Glomerular visceral epithelial cell (primary cell): ENCODE measurements around the gene MAGI2.
A peak's percentile ranks its signal among the peaks of the same experiment; 100 is the strongest.
"Not testable (repeated sequence)": the region's sequence is repeated elsewhere in the genome, so short reads cannot be mapped to it uniquely, and the experiment has no call there.

Experiments
- DNase-seq: peaks from one replicate; pipeline ENCODE4 v3.0.0-alpha.2; 2016; ENCODE audit errors: extremely low spot score

MAGI2 gene

DNA sequence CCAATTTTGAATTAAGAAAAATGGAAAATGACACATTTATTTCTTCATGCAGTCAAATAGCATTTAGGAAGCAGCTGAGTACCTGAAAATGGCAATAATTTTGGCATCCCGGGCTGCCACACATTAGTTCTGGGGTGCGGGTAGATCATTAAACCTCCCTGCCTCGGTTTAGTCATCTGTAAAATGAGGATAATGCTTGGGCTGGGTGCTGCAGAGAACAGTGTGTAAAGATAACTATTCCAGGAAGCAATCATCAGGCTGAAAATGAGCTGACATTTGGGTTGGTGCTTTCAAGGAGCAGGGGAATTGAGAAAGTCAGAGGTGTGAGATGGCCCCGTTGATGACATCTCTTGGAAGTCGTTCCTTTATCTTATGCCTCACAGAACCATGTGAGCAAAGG lies 887.7 kb downstream of the MAGI2 start:
- DNase-seq: no peak

DNA sequence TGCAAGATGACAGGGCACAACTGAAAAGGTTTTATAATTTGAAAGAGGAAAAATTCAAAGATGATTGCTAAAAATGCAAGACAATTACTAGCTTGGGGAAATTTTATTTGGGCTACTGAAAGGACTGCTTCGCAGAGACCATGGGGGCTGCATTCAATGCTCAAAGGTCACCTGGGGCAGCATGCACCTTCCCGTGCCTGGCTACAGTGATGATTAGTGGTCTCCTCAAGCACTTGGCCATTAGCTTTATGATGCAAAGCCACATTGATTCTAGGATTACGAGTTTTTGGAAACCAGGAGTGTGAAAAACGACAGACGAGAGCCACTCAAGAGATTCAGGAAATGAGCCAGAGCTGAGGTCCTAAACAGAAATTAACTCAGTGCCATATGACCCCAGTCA lies 890.3 kb downstream of the MAGI2 start:
- DNase-seq: no peak

DNA sequence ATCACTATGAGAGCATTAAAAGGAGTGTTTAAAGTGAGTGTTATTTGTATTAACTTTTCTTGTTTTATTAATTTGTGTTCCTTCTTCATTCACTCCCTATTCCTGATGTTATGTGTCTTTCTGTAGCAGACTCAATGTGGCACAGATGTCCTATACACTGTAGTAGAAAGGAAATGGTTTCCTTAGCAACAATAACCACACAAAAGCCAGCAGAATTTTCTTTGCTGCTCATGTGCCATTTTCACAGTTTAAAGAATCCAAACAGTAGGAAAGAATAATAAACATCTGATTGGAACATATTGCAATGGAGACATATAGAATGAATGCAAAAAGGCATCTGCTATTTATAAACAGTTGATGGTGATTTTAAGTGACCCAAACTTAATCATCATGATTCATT lies 891.3 kb downstream of the MAGI2 start:
- no peak for DNase-seq

DNA sequence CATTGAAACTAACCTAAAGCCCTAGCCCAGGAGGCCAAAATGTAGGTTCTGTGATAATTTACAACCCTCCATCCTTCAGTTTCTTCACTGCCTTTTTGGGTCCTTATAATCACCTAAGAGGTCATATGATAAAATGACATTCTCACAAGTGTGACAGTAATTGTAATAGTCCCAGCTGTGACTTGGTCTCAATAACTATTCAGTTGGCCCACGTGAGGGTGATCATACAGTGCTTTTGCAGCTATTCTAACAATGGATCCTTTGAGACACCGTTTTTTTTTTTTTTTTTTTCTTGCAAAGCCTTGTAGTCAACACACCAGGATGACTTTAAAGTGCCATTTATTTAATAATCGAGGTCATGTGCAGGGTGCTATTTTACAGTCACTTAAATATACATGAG lies 894.9 kb downstream of the MAGI2 start:
- DNase-seq: no peak

DNA sequence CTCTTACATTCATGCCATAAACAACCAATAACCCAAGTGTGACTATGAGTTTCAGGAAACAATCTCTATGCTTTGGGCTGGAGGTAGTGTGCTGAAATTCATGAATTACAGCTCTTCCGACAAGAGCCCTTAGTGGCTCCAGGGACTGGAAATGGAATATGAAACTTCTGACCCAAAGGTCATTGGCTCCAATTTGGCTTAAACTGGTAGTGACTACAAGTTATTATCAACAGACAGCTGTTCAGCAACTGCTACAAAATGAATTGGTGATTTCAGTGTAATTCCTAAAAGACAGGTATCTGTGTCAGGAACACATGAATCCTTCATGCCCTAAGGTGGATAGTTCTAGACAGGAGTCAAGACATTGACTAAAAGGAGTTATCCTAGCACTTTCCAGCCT lies 909.5 kb downstream of the MAGI2 start:
- DNase-seq: no peak

DNA sequence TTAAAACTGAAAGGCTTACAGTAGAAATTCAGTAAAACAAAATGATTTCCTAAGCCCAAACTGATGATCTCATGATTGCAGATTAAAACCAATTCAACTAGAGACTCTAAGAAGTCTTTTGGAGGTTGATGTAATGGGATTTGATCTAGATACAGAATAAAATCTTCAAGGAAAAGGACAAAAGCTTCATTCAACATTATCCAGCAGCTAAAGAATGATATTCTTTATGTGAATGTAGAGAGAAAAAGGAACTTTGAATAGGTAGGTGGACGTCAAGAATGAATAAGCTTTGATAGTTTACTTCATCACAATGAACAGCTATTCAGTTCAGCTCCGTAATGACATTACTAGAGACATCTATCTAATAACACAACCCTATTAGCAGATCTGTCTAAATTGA lies 910.5 kb downstream of the MAGI2 start:
- no peak for DNase-seq

DNA sequence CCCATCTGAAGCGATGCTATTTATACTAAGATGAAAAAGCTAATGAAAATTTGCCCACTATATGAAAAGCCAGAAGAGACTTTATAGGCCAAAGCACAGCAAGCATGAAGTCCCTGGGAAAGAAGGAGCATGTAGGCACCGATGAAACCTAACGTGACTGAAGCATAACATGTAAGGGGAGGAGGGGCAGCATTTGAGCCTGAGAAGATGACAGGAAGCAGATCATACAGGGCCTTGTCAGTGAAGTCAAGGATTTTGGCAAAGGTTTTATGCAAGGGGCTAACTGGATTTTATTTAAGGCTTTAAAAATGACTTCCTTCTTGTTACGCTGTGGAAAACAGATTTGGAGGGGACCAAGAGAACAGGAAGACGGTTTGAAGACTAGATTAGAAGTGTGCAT lies 910.9 kb downstream of the MAGI2 start:
- no peak for DNase-seq

DNA sequence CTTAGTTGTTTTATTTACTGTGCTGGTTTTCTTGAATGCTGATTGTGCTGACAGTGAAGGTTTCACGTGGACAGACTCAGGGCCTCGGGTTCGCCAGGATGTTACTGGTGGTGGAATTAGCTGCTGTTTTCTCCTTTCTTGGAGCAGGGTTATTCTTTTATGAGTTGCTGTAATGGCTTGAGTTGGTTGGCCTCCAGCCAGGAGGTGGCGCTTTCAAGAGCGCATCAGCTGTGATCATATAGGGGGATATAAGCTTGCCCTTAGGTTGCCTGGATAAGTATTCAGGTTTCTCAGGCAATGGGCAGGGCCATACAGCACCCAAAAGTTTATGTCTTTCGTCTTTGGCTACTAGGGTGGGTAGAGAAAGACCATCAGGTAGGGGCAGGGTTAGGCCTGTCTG lies 913.6 kb downstream of the MAGI2 start:
- no peak for DNase-seq

DNA sequence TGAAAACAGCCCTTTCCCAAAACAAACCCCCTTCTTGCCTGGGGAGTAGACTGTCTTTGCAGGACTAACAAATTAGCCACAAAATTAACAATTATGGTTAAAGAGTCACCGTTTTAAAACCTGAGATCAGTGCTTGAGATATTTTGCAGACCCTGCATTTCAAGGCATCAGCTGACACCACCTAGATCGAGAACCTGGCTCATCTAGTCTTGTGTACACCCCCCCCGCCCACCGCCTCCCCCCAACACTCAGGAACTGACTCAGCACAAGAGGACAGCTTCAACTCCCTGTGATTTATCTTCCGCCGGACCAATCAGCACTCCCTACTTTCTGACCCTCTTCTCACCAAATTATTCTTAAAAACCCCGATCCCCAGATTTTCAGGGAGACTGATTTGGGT lies 917.8 kb downstream of the MAGI2 start:
- no peak for DNase-seq

DNA sequence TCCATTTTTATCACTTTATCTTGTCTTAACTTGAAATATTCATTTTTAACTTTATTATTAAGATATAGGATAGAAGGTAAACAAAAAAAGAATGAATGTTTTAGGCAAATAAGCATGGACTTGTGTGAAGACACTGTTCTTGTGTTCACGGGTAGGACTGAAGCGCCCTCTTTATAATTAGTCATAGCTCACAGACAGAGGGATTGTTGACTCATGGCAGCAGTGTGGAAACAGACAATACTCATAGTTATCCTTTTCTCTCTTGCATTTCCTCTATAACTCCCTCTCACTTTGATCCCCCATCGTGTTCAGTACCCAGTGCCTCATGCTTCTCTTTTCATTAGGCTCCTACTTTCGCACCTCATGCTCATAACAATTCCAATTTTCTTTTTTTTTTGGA lies 923.1 kb downstream of the MAGI2 start:
- DNase-seq: peak; percentile 56

DNA sequence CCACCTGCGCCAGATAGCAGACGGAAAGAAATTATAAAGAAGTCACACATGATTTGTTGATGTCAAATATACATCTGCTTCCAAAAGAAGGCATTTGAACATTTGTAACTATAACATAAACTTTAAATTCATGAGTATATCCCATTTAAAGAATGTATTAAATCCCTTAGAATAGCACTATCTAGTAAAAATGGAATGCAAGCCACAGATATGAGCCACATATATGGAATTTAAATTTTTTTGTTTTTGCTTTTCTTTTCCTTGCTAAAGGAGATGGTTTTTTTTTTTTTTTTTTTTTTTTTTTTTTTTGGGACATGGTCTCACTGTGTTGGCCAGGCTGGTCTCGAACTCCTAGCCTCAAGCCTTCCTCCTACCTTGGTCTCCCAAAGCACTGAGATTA lies 924.1 kb downstream of the MAGI2 start:
- no peak for DNase-seq

DNA sequence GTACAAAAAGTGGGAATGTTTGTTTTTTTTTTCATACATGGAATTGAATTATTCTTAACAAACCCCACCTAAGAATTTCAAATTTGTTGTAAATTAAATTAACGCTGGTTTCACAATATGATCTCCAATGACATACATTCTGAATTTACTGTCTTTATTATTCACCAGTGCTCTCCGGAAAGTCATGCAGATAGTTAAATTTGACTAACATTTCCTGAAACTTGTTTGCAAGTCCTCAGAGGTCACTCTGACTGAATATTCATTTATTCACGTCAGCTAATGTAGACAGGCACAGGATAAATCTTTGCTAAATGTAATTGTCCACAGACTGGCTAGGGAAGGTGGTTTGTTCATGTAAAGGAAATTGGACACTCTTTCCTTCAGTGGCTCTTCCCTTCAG lies 924.5 kb downstream of the MAGI2 start:
- DNase-seq: no peak

DNA sequence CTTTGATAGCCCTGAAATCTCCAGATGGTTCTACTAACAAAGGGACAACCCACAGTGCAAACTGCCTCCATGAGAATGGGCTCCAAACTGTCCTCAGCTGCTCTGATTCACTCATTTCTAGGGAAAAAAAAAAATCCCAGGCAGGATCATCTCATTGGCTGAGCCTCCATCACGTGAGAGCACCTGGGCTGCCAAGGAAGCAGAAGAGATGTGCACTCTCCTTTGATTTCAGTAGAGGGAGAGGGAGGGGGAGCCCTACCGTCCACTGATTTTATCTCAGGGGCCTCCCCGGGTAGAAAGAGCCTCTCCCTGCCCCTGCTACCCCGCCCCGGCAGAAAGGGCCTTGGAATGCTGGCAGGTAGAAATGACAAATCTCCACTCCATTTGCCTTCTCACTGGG lies 929.5 kb downstream of the MAGI2 start:
- no peak for DNase-seq

DNA sequence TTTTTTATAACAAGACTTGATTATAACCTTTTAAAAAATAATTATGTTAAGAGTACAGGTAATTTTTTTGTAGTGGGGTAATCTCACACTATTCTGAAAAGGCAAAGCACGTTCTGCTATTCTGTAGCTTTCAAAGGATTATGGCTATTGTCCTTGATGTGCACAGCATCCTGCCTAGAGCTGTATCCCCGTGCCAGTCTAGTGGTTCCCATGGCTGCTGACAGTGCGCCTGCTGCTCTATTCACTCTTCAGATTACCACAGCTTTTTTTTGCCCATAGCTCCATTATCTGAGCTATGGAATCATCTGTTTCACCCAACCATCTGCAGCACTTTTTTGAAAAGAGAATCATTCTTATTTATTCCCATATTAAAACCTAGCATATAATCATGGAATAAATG lies 931.5 kb downstream of the MAGI2 start:
- no peak for DNase-seq

DNA sequence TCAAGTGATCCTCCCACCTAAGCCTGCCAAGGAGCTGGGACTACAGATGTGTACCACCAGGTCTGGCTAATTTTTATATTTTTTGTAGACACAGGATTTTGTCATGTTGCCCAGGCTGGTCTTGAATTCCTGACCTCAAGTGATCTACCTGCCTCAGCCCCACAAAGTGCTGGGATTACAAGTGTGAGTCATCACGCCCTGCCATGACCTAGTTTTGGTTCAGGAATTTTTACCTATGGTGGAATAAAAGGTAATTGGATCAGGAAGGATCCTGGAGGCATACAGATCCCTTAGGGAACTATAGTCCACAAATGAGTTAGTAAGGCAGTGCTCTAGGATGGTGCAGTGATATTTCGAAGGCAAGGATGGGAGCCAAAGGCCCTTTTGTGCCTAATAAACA lies 937.0 kb downstream of the MAGI2 start:
- no peak for DNase-seq

DNA sequence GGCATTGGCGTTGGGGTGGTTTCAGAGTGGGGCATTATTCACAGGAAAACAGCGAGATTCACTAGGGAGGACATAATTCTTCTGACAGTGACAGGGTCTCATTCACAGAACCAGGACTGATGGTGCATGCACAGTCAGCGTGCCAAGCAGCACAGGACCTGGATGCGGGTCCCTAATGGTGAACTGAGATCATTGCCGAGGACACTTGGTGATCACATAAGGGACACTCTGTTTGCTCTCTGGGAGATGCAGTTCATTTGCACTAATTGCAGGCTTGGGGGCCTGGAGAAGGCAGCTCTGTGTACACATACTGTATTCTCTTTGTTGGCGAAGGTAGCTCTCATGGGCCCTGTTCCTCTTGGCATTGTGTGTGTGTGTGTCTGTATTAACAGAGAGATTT lies 938.8 kb downstream of the MAGI2 start:
- DNase-seq: no peak

DNA sequence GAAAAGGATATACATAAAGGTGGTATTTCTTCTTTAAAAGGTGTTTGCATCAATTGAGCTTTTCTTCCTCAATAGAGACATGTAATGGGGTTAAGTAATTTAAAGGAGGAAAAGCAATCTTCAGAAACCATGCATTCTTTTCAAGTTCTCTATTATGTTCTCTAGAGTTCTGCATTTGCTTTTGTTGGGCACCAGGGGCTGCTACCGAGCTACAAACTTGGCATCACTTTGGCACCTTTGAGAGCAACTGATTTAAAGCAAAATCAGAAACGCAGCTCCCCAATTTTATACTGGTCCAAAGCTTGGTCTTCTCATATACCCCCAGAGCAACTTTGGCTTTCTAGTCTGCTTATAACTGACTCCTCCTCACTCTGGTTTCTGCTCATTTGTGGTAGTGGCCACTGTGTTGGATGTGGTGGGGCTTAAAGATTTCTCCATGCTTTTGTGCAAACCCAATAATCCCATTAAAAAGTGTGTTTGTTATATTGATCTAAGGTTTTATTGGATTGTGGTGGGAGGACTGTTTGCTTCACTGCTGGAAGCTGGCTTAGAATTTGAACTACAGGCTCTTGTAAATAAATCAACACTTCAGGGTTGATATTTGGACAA lies 942.8 kb downstream of the MAGI2 start:
- DNase-seq: peak; percentile 57

DNA sequence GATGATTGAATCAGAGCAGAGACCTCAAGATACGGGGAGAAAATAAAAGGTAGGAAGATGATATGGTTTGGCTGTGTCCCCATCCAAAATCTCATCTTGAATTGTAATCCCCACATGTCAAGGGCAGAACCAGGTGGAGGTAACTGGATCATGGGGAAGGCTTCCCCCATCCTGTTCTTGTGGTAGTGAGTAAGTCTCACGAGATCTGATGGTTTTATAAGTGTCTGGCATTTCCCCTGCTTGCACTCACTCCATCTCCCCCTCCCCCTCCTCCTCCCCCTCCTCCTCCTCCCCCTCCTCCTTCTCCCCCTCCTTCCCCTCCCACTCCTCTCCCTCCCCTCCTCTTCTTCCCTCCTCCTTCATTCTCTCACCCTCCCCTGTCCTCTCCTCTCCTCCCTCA lies 950.2 kb downstream of the MAGI2 start:
- DNase-seq: not testable (repeated sequence)

DNA sequence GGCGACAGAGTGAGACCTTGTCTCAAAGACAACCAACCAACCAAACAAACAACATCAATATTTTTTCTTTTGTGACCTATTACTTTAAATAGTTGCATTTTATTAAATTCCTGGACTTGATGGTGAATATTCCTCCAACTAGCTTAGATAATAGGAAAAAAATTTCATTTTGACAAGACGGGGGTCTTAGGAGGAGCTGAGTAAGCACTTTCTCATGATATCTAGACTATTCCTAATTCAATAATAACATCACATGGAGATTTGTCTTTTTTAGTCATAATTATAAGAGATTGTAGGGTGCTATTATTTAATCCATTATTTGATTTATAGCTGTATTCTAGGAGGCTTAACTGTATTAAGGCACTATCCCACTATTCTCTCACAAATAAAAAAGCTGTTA lies 952.4 kb downstream of the MAGI2 start:
- DNase-seq: no peak

DNA sequence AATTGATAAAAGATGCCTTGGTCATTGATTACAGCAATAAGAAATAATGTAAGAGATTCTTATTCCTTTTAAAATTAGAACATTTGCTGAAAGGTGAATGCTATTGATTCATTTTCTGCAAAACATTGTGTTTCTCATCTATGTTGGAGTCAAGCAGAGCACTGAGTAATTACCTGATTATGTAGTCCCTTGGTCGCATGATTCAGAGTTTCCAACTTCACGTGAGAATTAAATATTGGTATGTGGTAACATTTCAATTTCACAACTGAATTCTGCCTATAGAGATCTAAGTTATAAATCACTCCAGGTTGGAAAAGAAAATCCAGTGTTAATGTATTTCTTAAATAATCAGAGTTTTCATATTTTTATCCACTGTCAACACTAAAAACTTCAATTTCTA lies 953.5 kb downstream of the MAGI2 start:
- no peak for DNase-seq

DNA sequence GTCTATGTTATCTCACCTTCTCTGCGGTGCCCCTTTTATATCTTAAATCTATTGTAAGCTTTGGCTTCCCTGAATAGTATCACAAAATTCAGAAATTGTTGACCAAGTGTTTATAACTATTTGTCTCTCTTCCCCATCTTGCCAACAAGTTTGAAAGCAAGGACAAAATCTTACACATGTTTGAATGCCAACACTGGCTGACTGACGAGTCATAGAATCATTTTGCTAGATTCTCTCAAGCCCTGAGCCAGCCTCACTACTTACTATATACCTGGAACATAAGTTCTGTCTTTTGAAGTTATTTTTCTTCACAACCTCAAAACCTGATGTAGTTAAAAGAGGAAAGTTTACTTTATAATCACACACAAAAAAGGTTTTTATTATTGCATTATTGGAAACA lies 954.2 kb downstream of the MAGI2 start:
- no peak for DNase-seq

DNA sequence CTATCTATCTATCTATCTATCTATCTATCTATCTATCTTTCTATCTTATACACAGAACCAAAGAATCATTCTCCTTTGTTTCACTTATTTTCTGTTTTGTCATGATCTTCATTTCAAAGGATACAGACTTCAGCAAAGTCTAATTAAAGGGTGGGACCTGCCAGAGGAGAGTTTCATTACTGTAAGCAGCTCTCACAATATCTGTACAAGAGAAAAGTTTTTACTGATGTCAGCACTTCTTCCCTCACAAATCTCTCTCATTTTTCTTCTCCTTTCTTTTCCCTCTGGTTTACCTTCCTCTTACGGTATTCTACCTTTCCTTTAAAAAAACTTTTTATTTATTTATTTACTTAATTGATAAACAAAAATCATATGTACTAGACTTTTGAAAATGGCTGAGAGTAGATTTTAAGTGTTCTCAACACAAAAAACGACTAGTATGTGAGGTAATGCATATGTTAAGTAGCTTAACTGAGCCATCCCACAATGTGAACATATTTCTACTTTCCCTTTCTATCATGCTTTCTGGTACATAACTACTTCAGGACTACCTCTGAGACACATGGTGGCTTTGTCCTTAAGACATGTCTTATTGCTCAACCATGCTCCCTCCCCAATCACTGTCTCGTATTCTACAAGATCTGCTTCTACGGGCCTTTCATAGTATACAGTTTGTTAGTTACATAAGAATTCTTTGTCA lies 955.6 kb downstream of the MAGI2 start:
- no peak for DNase-seq

DNA sequence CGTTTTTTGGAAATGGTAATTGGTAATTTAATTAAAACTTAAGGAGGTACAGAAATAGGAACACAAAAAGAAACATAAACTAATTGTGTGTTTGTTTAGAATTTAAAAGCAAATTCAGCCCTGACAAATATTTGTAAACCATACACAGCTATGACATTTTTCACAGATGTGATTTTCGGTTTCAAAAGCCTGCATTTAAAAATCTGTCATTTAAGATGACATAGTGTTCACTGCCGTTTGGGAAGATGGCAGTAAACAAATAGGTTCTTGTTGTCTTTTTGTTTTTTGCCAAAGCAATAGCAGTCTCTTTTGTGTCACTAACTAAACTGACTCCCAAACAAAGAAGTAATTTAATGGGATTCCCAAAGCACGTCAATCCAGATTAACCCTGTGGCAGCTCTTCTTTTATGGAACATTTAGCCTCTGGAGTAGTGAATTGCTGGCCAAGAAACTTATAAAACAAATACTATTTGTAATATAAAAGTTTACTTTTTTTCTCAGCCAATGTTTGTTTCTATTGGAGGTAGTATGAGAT lies 957.3 kb downstream of the MAGI2 start:
- DNase-seq: no peak

DNA sequence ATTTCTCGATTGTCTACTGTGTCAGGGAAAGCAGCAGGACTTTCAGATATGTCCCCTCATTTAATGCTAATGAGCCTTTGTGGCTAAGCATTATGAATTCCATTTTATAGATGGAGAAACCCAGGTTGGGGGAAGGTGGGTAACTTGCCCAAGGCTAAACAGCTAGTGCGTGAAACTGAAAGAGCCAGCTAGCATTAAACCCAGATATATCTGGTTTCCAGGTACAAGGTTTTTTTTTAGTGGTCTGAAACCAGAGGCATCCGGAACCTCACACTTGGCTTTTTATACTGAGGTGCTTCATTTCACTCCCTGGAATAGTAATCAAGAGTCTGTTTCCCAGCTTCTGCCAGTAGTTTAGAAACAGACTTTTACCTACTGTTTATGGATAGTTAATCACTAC lies 960.1 kb downstream of the MAGI2 start:
- DNase-seq: no peak
